Measurements from ENCODE around the gene NDUFS2.

NDUFS2 gene

GRCh38 chr1:161196111-161196510 is 6.1 kb upstream of the NDUFS2 start:
- no peak for DNase-seq (ENCODE audit: low read depth)

DNA sequence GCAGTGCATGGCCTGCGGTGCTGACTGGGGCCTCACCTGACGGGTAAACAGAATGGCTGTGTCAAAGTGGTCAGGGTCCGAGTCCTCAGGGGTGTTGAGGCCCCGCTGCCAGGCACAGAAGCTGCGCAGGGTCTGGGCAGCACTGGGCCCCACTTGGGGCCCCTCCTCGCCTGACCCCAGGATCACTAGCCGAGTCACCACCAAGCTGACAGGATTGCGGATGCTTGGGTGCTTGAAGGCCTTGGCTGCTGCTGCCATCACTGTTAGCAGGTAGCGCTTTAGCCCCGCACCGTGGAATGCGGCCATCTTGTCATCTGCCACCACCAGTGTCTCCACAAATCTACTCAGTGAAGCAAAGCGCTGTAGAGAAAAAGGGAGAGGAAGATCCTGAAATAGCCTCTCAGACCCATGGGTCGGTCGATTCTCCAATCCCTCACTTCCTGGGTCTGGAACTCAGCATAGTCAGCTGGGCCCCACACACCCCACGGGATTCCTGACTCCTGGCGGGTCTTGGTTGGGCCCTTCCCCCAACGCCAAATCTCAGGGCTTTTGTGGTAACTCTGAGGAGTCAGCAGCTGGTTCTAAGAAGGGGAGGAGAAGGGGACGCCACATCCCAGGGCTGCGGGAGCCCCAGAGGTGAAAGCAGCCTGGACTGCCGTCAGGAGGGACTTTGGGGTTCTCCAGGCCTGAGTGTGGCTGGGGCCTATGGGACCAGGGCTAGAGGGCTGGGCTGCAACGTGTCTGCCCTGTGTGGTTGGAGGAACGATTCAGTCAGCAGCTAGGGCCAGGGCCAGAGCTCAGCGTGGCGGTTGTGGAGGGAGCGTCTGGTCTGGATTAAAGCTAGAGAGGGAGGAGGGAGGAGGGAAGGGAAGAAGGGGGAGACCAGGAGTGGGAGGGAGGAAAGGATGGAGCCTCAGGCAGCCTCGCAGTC is 5.4 kb upstream of the NDUFS2 start:
- DNase-seq (ENCODE audit: low read depth): peak; percentile 85

DNA sequence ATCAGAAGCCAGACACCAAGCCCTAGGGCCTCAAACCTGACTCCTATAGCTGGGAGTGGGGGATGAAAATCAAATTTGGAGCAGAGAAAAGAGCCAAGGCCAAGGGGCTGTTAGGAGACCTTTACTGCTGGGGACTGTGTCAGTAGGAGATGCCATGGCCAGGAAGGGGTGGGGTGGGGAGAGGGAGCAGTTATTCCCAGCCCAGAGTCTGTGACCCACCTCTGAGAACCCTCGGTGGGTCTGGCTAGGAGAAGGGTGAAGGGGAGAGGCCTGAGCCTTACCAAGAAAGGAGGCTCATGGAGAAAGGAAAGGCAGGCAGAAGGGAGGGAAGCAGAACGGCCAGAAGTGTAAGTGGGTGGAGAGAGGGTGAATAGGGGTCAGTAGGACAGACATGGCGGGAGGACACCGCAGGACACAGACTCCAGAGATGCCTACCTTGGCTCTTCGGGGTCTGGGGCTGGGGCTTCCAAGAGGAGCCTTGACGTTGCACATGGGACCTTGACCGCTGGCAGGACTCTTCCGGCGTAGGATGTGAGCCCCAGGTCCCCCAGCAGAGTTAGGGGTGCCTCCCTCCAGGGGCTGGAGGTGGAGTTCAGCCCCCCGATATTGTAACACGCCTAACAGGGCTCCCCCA is 4.5 kb upstream of the NDUFS2 start:
- no peak for DNase-seq (ENCODE audit: low read depth)

- DNase-seq (ENCODE audit: low read depth): no peak
Measured at GRCh38 chr1:161198194-161198896, 3.8 kb upstream of the NDUFS2 start.

DNA sequence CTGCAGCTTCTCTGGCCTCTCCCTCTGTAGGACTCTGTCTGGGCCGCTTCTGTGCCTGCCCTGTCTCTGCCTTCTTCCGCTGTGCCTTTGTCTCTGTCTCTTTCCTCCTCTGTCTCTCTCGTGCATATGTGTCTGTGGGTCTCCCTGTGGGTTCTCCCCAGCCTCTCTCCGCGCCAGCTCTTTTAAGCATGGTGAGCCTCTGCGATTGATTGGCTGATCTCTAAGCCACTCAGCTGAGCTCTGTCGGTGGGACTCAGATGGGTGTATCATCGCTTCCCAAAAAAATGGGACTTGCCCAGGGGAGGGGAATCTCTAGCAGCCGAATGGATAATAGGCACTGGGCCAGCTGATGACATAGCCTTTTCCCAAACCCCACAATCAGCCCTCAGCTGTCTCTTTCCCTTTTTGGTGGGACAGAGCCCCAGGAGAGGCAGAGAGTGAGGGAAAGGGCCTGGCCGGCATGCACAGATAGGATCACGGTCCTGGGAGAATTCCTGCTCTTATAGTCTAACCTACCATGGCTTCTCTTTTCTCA is 3.2 kb upstream of the NDUFS2 start, which contains the start of gene ADAMTS4:
TSS of gene ADAMTS4 (minus strand) at position 158 of the 535 bp plus-strand sequence. CDS start 427 bp downstream, outside the sequence.
- no peak for DNase-seq (ENCODE audit: low read depth)

- DNase-seq (ENCODE audit: low read depth): no peak
Measured at GRCh38 chr1:161199506-161200139, 2.5 kb upstream of the NDUFS2 start.

- DNase-seq (ENCODE audit: low read depth): no peak
Measured at GRCh38 chr1:161200421-161200991, 1.7 kb upstream of the NDUFS2 start.

- no peak for DNase-seq (ENCODE audit: low read depth)
Measured at GRCh38 chr1:161200992-161201835, 953 bp upstream of the NDUFS2 start.

DNA sequence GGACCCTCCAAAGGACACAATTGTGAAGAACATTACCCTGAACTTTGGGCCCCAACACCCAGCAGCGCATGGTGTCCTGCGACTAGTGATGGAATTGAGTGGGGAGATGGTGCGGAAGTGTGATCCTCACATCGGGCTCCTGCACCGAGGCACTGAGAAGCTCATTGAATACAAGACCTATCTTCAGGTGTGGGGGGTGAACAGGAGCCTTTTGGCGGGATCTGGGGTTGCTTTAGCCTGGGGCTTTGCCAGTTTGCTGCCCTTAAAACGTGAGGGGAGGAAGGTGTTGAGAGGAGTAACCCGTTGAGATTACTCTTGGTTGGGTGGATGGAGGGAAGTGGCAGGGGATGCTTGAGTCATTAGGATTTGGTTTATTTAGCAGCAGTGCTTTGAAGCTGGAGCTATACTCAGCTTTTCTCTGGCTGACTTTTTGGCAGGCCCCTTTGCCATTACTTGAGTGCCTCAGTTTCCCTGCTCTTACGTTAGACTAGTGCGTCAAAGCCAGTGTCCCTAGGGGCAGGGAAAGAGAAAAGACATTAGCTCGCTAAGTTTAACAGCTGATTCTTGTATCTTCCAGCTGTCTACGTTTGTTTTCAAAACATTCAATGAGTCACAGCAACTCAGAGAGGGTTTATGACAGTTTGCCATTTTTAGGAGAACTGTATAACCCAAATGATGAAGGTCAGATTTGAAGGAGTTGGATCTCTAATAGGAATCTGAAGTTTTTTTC is 4.4 kb downstream of the NDUFS2 start:
- DNase-seq (ENCODE audit: low read depth): peak; percentile 37

GRCh38 chr1:161207173-161207572 is 5.0 kb downstream of the NDUFS2 start:
- peak; percentile 55 for DNase-seq (ENCODE audit: low read depth)

DNA sequence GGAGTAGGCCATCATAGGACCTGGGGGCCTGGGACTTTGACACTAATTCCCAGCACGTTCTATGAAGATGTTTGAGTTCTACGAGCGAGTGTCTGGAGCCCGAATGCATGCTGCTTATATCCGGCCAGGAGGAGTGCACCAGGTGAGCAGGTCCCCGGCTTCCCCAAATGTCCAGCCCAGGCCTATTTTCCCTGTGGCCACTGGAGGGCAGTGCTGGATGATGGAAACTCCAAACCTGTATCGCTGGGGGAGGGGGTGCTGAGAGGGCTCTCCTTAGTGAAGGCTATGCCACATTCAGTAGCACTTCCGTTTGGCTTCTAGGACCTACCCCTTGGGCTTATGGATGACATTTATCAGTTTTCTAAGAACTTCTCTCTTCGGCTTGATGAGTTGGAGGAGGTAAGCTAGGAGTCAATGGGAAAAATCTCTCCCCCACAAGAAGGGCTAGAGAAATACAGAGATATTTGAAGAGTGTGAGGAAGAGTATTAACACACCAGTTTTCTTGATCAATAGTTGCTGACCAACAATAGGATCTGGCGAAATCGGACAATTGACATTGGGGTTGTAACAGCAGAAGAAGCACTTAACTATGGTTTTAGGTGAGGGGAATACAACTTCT is 7.7 kb downstream of the NDUFS2 start:
- DNase-seq (ENCODE audit: low read depth): peak; percentile 60

- no peak for DNase-seq (ENCODE audit: low read depth)
Measured at GRCh38 chr1:161214369-161214768, 12.2 kb downstream of the NDUFS2 start.

DNA sequence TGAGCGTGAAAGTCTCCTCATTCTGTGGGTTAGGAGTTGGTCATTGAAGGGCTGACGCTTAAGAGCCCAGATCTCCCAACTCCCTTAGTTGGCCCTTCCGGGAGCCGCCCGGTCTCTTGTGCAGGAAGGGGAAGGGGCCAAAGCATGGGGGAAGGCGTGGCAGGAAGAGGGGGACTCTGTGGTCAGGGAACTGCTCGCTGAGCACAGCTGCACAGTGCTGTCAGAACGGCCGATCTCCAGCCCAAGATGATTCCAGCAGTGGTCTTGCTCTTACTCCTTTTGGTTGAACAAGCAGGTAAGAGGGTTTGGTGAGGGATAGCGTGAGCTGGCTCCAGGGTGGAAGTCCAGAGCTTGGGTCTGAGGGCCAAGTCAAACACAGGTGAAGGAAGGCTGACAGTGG is 12.9 kb downstream of the NDUFS2 start, which contains the start of gene FCER1G:
TSS of gene FCER1G (plus strand) at position 220 of the 400 bp plus-strand sequence. CDS start at position 247, 27 bp downstream.
- DNase-seq (ENCODE audit: low read depth): no peak

DNA sequence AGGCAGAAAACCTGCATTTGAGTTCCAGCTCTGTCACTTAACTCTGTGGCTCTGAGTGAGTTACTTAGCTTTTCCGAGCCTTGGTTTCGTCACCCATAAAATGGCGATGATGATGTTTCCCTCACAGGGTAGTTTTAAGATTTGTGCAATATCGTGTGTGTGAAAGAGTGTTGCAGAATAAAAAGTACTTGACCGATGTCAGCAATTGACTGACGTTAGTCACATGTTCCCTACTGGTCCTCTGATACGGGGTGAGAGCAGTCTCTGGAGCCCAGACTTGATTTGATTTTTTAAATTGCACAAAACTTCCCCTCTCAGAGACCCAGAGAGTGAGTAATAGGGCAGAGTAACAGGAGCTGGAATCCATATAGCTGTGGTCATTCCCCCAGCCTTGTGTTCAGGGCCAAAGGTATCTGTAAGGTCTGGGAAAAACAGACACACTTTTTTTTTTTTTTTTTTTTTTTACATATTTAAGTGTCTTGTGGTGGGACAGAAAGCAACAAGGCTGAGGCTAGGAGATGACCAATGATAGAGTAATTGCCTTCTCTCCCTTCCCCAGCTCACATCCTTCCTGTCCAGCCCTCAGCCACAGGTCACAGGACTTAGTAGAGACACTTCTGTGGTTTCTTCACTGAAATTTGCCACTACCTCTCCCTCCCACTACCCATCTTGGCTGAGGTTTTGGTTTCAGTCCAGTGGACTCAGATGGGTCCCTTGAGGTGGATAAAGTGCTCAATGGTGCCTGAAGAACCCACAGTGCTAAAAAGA is 15.0 kb downstream of the NDUFS2 start:
- DNase-seq (ENCODE audit: low read depth): peak; percentile 90

GRCh38 chr1:161217831-161218230 is 15.7 kb downstream of the NDUFS2 start:
- DNase-seq (ENCODE audit: low read depth): no peak

- no peak for DNase-seq (ENCODE audit: low read depth)
Measured at GRCh38 chr1:161218301-161219077, 16.3 kb downstream of the NDUFS2 start.

DNA sequence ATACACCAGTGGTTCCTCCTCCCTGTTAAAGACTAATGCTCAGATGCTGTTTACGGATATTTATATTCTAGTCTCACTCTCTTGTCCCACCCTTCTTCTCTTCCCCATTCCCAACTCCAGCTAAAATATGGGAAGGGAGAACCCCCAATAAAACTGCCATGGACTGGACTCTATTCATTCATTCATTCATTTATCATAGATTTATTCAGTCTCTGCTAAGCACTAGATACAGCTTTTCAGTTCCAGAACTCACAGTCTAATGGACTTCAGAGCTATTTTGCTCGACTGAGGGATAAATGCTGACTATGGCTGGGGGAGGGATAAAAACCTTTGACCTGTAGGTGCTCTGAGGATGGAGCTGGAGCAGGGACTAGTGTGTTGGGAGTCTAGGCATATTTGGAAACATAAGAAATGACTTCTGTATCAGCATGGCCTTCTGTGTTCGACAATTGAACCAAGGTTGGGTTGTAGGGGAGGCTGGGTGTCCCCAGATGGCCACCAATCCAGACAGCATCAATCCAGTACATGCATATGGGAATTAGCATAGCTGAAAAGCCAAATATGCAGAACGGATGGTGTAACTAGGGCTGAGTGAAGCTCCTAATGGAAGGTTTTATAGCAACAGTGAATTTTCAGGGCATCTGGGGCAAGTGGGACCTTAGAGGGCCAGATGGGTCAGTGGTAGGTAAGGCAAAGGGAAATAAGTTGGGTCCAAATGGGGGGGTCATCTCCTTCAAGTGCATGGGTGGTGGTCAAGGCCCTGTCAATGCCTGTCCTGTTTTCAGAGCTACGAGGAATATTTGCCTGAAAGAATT is 17.1 kb downstream of the NDUFS2 start:
- DNase-seq (ENCODE audit: low read depth): no peak
